Esophagus muscularis mucosa (tissue), 4 donors: Measurements from ENCODE around the gene ACBD4. TPM values are rescaled to one million over a fixed set of nuclear protein-coding genes. Genes with fewer than 3 reads are reported as not detected.
A peak's percentile ranks its signal among the peaks of the same experiment; 100 is the strongest.

Experiments used
- DNase-seq: peaks from one replicate; pipeline ENCODE4 v3.0.0-alpha.2; 2017; ENCODE audit errors: extremely low spot score
- H3K27ac ChIP-seq, 4 donors: fragments of 200-600 bp; sonication (generic); replicated peaks in 1 of 4; 1 replicate in 3 of 4; 2 replicates in 1 of 4; pipeline ENCODE4 v1.5.1; 2016 to 2019; ENCODE audit warnings: mild to moderate bottlenecking in 1 of 4
- H3K27me3 ChIP-seq, 4 donors: fragments of 200-600 bp; sonication (generic); one replicate each; pipeline versions ENCODE4 v1.5.1 to v1.6.0; 2016 to 2019
- H3K36me3 ChIP-seq, 4 donors: fragments of 200-600 bp; sonication (generic); one replicate each; pipeline ENCODE4 v1.5.1; 2016 to 2019
- H3K4me1 ChIP-seq, 4 donors: fragments of 200-600 bp; sonication (generic); one replicate each; pipeline ENCODE4 v1.5.1; 2016 to 2019
- H3K4me3 ChIP-seq, 4 donors: fragments of 200-600 bp; sonication (generic); 1 replicate in 2 of 4; 2 replicates in 2 of 4; pipeline ENCODE4 v1.5.1; 2016 to 2019; ENCODE audit warnings: mild to moderate bottlenecking in 4 of 4, moderate library complexity in 1 of 4
- H3K9me3 ChIP-seq, 4 donors: fragments of 200-600 bp; sonication (generic); 1 replicate in 3 of 4; 2 replicates in 1 of 4; pipeline ENCODE4 v1.5.1; 2016 to 2019
- EP300 ChIP-seq: sonication (generic); formaldehyde crosslinking; IDR thresholded peaks from one replicate; pipeline ENCODE4 v1.6.1; 2017; ENCODE audit warnings: antibody characterized with exemption
- POLR2A ChIP-seq: fragments of 450-650 bp; IDR thresholded peaks from one replicate; pipeline ENCODE4 v1.6.1; 2017; ENCODE audit warnings: antibody characterized with exemption, moderate library complexity, mild to moderate bottlenecking, low read depth
- POLR2AphosphoS5 ChIP-seq, 2 donors: sonication (generic); formaldehyde crosslinking; IDR thresholded peaks; one replicate each; pipeline ENCODE4 v1.6.1; 2017; ENCODE audit warnings: antibody characterized with exemption in 2 of 2
- WGBS: methylation state at CpG from one replicate; pipeline ENCODE4 v1.1.5; 2018; 5-methylcytosine and 5-hydroxymethylcytosine counted together
- intact Hi-C: fragments of 100-400 bp; cut with DNase I; formaldehyde crosslinking; loops from one replicate; pipeline ENCODE4 v1.15.1; 2023
- total RNA-seq, 4 donors: library from RNA; depleted of rRNA; stranded (reverse); fragments of >200 nt; gene quantifications; one replicate each; pipeline versions ENCODE4 v1.1.0 to v1.2.1, GENCODE V29; 2016
- TF ChIP-seq, protein P1 (sequence below), 3 experiments: fragments of 200-600 bp in 2 of 3; fragments of 450-650 bp in 1 of 3; sonication (generic) in 2 of 3; IDR thresholded peaks; one replicate each; pipeline ENCODE4 v1.5.1; 2017 to 2019; ENCODE audit warnings: antibody characterized with exemption in 3 of 3, mild to moderate bottlenecking in 2 of 3, moderate library complexity in 1 of 3

Gene ACBD4
- total RNA-seq, 4 donors from 2014 or later: 20.9 to 34.8 (median 23.5) TPM

- DNase-seq: no peak
- TF ChIP-seq POLR2AphosphoS5 (IDR thresholded peaks at IDR 0.05) (no peak), POLR2A (no peak), EP300 (no peak)
- TF ChIP-seq, protein P1, sequence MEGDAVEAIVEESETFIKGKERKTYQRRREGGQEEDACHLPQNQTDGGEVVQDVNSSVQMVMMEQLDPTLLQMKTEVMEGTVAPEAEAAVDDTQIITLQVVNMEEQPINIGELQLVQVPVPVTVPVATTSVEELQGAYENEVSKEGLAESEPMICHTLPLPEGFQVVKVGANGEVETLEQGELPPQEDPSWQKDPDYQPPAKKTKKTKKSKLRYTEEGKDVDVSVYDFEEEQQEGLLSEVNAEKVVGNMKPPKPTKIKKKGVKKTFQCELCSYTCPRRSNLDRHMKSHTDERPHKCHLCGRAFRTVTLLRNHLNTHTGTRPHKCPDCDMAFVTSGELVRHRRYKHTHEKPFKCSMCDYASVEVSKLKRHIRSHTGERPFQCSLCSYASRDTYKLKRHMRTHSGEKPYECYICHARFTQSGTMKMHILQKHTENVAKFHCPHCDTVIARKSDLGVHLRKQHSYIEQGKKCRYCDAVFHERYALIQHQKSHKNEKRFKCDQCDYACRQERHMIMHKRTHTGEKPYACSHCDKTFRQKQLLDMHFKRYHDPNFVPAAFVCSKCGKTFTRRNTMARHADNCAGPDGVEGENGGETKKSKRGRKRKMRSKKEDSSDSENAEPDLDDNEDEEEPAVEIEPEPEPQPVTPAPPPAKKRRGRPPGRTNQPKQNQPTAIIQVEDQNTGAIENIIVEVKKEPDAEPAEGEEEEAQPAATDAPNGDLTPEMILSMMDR (IDR thresholded peaks at IDR 0.05): no peak
- H3K4me3 ChIP-seq: no peak overlapping the region
- H3K9me3 ChIP-seq: no peaks in the 10 kb centered on the region
- intact Hi-C loops: no loop called here
- peaks cover 58 to 70% (median 60%) of the 10 kb centered on the region in 4 donors for H3K4me1 ChIP-seq
- WGBS: 73% methylated on average over 5 of the region's 5 CpGs
- peak overlapping the region; percentile 24 to 45 (median 38) for H3K27ac ChIP-seq
- H3K36me3 ChIP-seq: peaks cover 28 to 80% (median 72%) of the 10 kb centered on the region in 4 donors
- no peaks in the 10 kb centered on the region for H3K27me3 ChIP-seq
Measured at GRCh38 chr17:45106582-45106981, 28.9 kb upstream of the ACBD4 start.

- no peak for DNase-seq
- H3K27ac ChIP-seq: peak overlapping the region; percentile 10 to 85 (median 64)
- H3K4me1 ChIP-seq: peaks cover 66 to 72% (median 69%) of the 10 kb centered on the region in 4 donors
- peak in 1 of 2 donors; percentile 4 for TF ChIP-seq POLR2AphosphoS5 (IDR thresholded peaks at IDR 0.05)
- TF ChIP-seq POLR2A: no peak
- 60% methylated on average over 10 of the region's 13 CpGs for WGBS
- intact Hi-C loops: no loop called here
- no peaks in the 10 kb centered on the region for H3K27me3 ChIP-seq
- peaks cover 25 to 75% (median 70%) of the 10 kb centered on the region in 4 donors for H3K36me3 ChIP-seq
- H3K4me3 ChIP-seq: no peak overlapping the region
- H3K9me3 ChIP-seq: no peaks in the 10 kb centered on the region
Measured at GRCh38 chr17:45107293-45108010, 28.0 kb upstream of the ACBD4 start.

- H3K9me3 ChIP-seq: no peaks in the 10 kb centered on the region
- intact Hi-C loops: no loop called here
- no peak for DNase-seq
- peaks cover 66 to 72% (median 67%) of the 10 kb centered on the region in 4 donors for H3K4me1 ChIP-seq
- H3K4me3 ChIP-seq: no peak overlapping the region
- H3K36me3 ChIP-seq: peaks cover 19 to 75% (median 70%) of the 10 kb centered on the region in 4 donors
- peak overlapping the region in 3 of 4 donors; percentile 45 to 85 (median 84) for H3K27ac ChIP-seq
- H3K27me3 ChIP-seq: no peaks in the 10 kb centered on the region
- TF ChIP-seq EP300 (no peak), POLR2AphosphoS5 (IDR thresholded peaks at IDR 0.05) (no peak), POLR2A (no peak)
- TF ChIP-seq, protein P1 (IDR thresholded peaks at IDR 0.05): no peak
- 67% methylated on average over 8 of the region's 9 CpGs for WGBS
Measured at GRCh38 chr17:45108051-45108450, 27.4 kb upstream of the ACBD4 start.

DNA sequence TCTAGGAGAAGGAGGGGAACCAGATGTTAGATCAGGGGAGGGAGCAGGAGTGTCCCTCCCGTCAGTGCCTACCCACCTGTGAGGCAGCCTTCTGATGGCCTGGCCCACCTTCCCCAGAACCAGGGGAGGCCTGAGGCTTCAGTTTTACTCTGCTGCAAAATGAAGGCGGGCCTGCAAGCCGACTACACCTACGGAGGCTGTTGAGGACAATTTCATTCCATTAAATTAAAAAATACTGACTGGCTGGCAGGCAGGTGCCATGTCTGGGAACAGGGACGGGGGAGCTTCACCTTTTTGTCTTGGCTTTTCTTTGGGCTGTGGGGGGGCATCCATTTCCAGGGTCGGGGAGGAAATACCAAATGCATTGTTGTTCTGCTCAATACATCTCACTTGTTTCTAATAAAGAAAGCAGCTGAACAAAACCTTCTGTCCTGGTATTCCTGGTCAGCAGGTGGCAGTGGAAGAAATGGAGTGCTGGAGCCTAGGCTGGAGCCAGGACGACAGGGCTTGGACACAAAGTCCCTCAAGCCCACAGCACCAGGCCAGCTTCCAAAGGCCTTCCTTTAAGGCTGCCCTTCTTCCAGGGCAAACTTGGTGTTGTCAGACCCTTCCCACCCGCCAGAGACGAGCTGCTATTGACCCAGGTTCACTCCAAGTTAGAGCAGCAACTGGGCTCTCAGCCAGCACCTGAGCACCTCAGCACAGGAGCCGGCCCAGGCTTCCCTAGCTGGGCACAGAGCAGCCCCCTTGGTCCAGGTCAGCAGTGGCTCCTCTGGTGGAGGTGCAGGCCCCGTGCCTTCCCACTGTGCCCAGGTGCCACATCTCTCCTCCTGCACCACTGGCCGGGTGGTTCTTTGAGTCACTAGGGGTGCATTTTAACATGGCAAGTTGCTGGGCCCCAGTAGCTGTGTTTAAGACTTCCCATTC, 26.6 kb upstream of the ACBD4 start:
- DNase-seq: no peak
- no peaks in the 10 kb centered on the region for H3K27me3 ChIP-seq
- H3K4me1 ChIP-seq: peaks cover 62 to 72% (median 67%) of the 10 kb centered on the region in 4 donors
- H3K4me3 ChIP-seq: no peak overlapping the region
- TF ChIP-seq, protein P1 (IDR thresholded peaks at IDR 0.05): no peak
- TF ChIP-seq EP300: no peak
- no peak for TF ChIP-seq POLR2AphosphoS5 (IDR thresholded peaks at IDR 0.05)
- no peak for TF ChIP-seq POLR2A
- H3K27ac ChIP-seq: peak overlapping the region; percentile 81 to 85 (median 82)
- intact Hi-C loops: no loop called here
- peaks cover 11 to 75% (median 70%) of the 10 kb centered on the region in 4 donors for H3K36me3 ChIP-seq
- H3K9me3 ChIP-seq: no peaks in the 10 kb centered on the region
- WGBS: 72% methylated on average over 10 of the region's 12 CpGs
